MM.1S (cell line): ENCODE measurements around the gene DEFB123.
"Not testable (repeated sequence)": the region's sequence is repeated elsewhere in the genome, so short reads cannot be mapped to it uniquely, and the experiment has no call there.

Source experiments
- DNase-seq: peaks from one replicate; pipeline ENCODE4 v3.0.0-alpha.2; 2015
- H2AFZ ChIP-seq: fragments of 300-600 bp; sonication (generic); 2 replicates; pipeline ENCODE4 v1.6.0; 2016; ENCODE audit warnings: antibody characterized with exemption, low read length
- H3F3A ChIP-seq: fragments of 300-600 bp; sonication (generic); 2 replicates; pipeline ENCODE4 v1.6.1; 2016; ENCODE audit warnings: mild to moderate bottlenecking, antibody characterized with exemption, low read length, moderate library complexity, mixed read lengths; ENCODE audit not compliant: insufficient read depth
- H3K27ac ChIP-seq: fragments of 300-600 bp; sonication (generic); 2 replicates; pipeline ENCODE4 v1.5.1; 2016; ENCODE audit warnings: mild to moderate bottlenecking, low read length
- H3K27me3 ChIP-seq: fragments of 300-600 bp; sonication (generic); replicated peaks from 2 replicates; pipeline ENCODE4 v1.6.0; 2016; ENCODE audit warnings: low read length; ENCODE audit not compliant: insufficient read depth
- H3K36me3 ChIP-seq: fragments of 300-600 bp; sonication (generic); replicated peaks from 2 replicates; pipeline ENCODE4 v1.6.1; 2016; ENCODE audit warnings: mild to moderate bottlenecking, low read length, mixed read lengths; ENCODE audit not compliant: insufficient read depth
- H3K4me1 ChIP-seq: fragments of 300-600 bp; sonication (generic); 2 replicates; pipeline ENCODE4 v1.6.1; 2016; ENCODE audit warnings: low read length, mixed read lengths
- H3K4me2 ChIP-seq: fragments of 300-600 bp; sonication (generic); 2 replicates; pipeline ENCODE4 v1.6.0; 2016; ENCODE audit warnings: low read depth, low read length
- H3K4me3 ChIP-seq: fragments of 300-600 bp; sonication (generic); 2 replicates; pipeline ENCODE4 v1.5.1; 2016; ENCODE audit warnings: low read length, mixed read lengths
- H3K79me2 ChIP-seq: fragments of 300-600 bp; sonication (generic); 2 replicates; pipeline ENCODE4 v1.6.1; 2016; ENCODE audit warnings: mixed run types, low read length, mixed read lengths
- H3K9ac ChIP-seq: fragments of 300-600 bp; sonication (generic); 2 replicates; pipeline ENCODE4 v1.6.1; 2016; ENCODE audit warnings: low read length, mixed read lengths
- H3K9me2 ChIP-seq: fragments of 300-600 bp; sonication (generic); replicated peaks from 2 replicates; pipeline ENCODE4 v1.6.1; 2016; ENCODE audit warnings: mild to moderate bottlenecking, low read length, mixed read lengths; ENCODE audit not compliant: insufficient read depth
- H3K9me3 ChIP-seq: fragments of 300-600 bp; sonication (generic); replicated peaks from 2 replicates; pipeline ENCODE4 v1.6.1; 2016; ENCODE audit warnings: mild to moderate bottlenecking, low read length, mixed read lengths; ENCODE audit not compliant: insufficient read depth
- H4K20me1 ChIP-seq: fragments of 300-600 bp; sonication (generic); 2 replicates; pipeline ENCODE4 v1.6.1; 2016; ENCODE audit warnings: mild to moderate bottlenecking, low read length, moderate library complexity, mixed read lengths; ENCODE audit not compliant: insufficient read depth
- EZH2 ChIP-seq: fragments of 300-600 bp; sonication (generic); optimal IDR thresholded peaks from 2 replicates; pipeline ENCODE3; 2017; ENCODE audit warnings: low read depth, mild to moderate bottlenecking, antibody characterized with exemption, low read length, mixed read lengths
- EZH2phosphoT487 ChIP-seq: fragments of 300-600 bp; sonication (generic); IDR thresholded peaks from 2 replicates; pipeline ENCODE4 v1.6.1; 2018; ENCODE audit warnings: antibody characterized with exemption, low read length
- TF ChIP-seq, protein P1 (sequence below): fragments of 300-600 bp; sonication (generic); IDR thresholded peaks from 2 replicates; pipeline ENCODE4 v1.5.1; 2016; ENCODE audit warnings: antibody characterized with exemption, low read length, mixed read lengths

The DEFB123 gene

DNA sequence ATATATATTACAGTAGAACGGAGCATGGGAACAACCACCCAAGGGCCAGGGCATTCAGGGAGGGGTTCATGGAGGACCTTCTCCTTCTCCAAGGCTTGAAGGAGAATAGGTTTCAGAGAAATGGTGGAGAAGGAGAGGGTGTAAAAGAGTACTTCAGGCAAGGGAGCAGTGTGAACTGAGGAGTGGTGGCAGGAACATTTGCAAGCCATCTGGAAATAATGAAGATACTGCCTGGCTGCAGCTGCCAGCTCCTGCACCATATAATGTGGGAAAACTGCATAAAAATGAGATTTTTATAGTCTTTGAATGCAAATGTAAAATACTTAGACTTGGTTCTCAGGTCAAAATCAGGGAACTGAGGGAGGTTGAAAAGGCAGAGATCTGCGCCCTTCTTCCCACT lies 24.8 kb upstream of the DEFB123 start:
- Histone ChIP-seq H3K4me2 (no peak overlapping the region), H3K9ac (no peak overlapping the region), H3K27ac (no peak overlapping the region), H2AFZ (no peak overlapping the region), H3K9me2 (no peaks in the 10 kb centered on the region), H4K20me1 (no peaks in the 10 kb centered on the region), H3K4me3 (no peak overlapping the region), H3K27me3 (no peaks in the 10 kb centered on the region), H3K36me3 (no peaks in the 10 kb centered on the region), H3K9me3 (no peaks in the 10 kb centered on the region), H3F3A (no peaks in the 10 kb centered on the region), H3K4me1 (no peaks in the 10 kb centered on the region), H3K79me2 (no peaks in the 10 kb centered on the region)
- TF ChIP-seq EZH2: no peak
- TF ChIP-seq, protein P1, sequence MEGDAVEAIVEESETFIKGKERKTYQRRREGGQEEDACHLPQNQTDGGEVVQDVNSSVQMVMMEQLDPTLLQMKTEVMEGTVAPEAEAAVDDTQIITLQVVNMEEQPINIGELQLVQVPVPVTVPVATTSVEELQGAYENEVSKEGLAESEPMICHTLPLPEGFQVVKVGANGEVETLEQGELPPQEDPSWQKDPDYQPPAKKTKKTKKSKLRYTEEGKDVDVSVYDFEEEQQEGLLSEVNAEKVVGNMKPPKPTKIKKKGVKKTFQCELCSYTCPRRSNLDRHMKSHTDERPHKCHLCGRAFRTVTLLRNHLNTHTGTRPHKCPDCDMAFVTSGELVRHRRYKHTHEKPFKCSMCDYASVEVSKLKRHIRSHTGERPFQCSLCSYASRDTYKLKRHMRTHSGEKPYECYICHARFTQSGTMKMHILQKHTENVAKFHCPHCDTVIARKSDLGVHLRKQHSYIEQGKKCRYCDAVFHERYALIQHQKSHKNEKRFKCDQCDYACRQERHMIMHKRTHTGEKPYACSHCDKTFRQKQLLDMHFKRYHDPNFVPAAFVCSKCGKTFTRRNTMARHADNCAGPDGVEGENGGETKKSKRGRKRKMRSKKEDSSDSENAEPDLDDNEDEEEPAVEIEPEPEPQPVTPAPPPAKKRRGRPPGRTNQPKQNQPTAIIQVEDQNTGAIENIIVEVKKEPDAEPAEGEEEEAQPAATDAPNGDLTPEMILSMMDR: no peak
- DNase-seq: no peak

DNA sequence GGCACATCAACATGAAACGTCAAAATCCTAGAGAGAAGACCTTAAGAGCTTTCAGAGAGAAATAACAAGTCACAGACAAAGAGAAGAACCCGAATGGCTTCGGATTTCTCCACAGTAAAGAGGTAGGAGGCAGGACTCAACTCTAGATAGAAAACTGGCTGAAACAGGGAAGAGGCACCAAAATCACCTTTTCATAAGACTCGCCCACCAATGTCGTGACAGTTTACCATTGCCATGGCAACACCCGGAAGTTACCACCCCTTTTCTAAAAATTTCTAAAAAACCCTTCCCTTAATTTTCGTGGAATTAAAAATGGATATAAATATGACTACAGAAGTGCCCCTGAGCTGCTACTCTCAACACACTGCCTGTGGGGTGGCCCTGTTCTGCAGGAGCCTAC lies 22.1 kb upstream of the DEFB123 start:
- H3K4me2 ChIP-seq: no peak overlapping the region
- no peaks in the 10 kb centered on the region for H3K36me3 ChIP-seq
- DNase-seq: no peak
- H3K9ac ChIP-seq: no peak overlapping the region
- H3K9me3 ChIP-seq: no peaks in the 10 kb centered on the region
- no peak overlapping the region for H3K4me3 ChIP-seq
- no peak overlapping the region for H3K27ac ChIP-seq
- H3F3A ChIP-seq: no peaks in the 10 kb centered on the region
- no peaks in the 10 kb centered on the region for H4K20me1 ChIP-seq
- no peaks in the 10 kb centered on the region for H3K9me2 ChIP-seq
- no peaks in the 10 kb centered on the region for H3K79me2 ChIP-seq
- TF ChIP-seq EZH2phosphoT487 (no peak), EZH2 (no peak)
- TF ChIP-seq, protein P1: no peak
- H3K27me3 ChIP-seq: no peaks in the 10 kb centered on the region
- no peaks in the 10 kb centered on the region for H3K4me1 ChIP-seq
- H2AFZ ChIP-seq: no peak overlapping the region

DNA sequence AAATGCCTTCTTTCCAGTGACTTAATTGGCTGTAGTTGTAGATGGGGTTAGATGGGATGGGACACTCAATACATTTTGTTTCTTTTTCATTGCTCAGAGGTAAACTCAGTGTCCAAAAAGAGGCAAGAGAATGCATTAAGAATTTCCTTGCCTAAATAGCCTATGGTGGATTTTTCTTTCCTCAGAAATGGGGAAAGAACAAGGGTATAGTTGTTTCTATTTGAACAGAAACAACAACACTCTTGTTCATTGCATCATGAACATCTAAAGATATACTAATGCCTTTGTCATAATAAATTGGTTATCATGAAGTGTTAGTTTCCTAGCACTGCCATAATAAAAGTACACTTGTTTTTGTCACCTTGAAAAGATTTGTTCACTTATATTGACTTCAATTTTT lies 14.6 kb upstream of the DEFB123 start:
- no peaks in the 10 kb centered on the region for H3K9me2 ChIP-seq
- no peak overlapping the region for H3K4me2 ChIP-seq
- DNase-seq: no peak
- H4K20me1 ChIP-seq: no peaks in the 10 kb centered on the region
- H3K27me3 ChIP-seq: no peaks in the 10 kb centered on the region
- H3F3A ChIP-seq: no peaks in the 10 kb centered on the region
- H3K79me2 ChIP-seq: no peaks in the 10 kb centered on the region
- no peak overlapping the region for H3K4me3 ChIP-seq
- no peak overlapping the region for H2AFZ ChIP-seq
- no peaks in the 10 kb centered on the region for H3K36me3 ChIP-seq
- H3K4me1 ChIP-seq: no peaks in the 10 kb centered on the region
- no peak overlapping the region for H3K9ac ChIP-seq
- TF ChIP-seq EZH2 (no peak), EZH2phosphoT487 (no peak)
- TF ChIP-seq, protein P1: no peak
- no peak overlapping the region for H3K27ac ChIP-seq
- H3K9me3 ChIP-seq: no peaks in the 10 kb centered on the region

DNA sequence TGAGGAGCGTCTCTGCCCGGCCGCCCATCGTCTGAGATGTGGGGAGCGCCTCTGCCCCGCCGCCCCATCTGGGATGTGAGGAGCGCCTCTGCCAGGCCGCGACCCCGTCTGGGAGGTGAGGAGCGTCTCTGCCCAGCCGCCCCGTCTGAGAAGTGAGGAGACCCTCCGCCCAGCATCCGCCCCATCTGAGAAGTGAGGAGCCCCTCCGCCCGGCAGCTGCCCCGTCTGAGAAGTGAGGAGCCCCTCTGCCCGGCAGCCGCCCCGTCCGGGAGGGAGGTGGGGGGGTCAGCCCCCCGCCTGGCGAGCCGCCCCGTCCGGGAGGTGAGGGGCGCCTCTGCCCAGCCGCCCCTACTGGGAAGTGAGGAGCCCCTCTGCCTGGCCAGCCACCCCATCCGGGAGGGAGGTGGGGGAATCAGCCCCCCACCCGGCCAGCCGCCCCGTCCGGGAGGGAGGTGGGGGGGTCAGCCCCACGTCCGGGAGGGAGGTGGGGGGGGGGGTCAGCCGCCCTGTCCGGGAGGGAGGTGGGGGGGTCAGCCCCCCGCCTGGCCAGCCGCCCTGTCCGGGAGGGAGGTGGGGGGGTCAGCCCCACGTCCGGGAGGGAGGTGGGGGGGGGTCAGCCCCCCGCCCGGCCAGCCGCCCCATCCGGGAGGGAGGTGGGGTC lies 13.4 kb upstream of the DEFB123 start:
- not testable (repeated sequence) for H3K9me3 ChIP-seq, DNase-seq, H3K9me2 ChIP-seq, H3K27me3 ChIP-seq, H3K27ac ChIP-seq, H2AFZ ChIP-seq, H3K4me3 ChIP-seq, H3K4me1 ChIP-seq, H4K20me1 ChIP-seq, H3K36me3 ChIP-seq, H3F3A ChIP-seq, H3K79me2 ChIP-seq, H3K9ac ChIP-seq, H3K4me2 ChIP-seq

DNA sequence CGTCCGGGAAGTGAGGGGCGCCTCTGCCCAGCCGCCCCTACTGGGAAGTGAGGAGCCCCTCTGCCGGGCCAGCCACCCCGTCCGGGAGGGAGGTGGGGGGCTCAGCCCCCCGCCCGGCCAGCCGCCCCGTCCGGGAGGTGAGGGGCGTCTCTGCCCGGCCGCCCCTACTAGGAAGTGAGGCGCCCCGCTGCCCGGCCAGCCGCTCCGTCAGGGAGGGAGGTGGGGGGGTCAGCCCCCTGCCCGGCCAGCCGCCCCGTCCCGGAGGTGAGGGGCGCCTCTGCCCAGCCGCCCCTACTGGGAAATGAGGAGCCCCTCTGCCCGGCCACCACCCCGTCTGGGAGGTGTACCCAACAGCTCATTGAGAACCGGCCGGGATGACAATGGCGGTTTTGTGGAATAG lies 12.9 kb upstream of the DEFB123 start:
- not testable (repeated sequence) for H3K79me2 ChIP-seq, H3K27me3 ChIP-seq, H3K4me2 ChIP-seq, H3K36me3 ChIP-seq, H3K4me3 ChIP-seq, DNase-seq, H3K9me3 ChIP-seq, H3K4me1 ChIP-seq, H4K20me1 ChIP-seq, H3F3A ChIP-seq, H2AFZ ChIP-seq, H3K27ac ChIP-seq, H3K9ac ChIP-seq, H3K9me2 ChIP-seq
